Lung (tissue), 16 donors: Measurements from ENCODE around the gene RTBDN. TPM values are rescaled to one million over a fixed set of nuclear protein-coding genes. Genes with fewer than 3 reads are reported as not detected.
A peak's percentile ranks its signal among the peaks of the same experiment; 100 is the strongest.

ENCODE experiments used
- ATAC-seq: fragments of 200-7000 bp; cut with Tn5 transposase; one replicate; pipeline ENCODE4 v1.9.1; 2020; ENCODE audit warnings: moderate number of reproducible peaks; ENCODE audit not compliant: insufficient read depth, low FRiP score
- DNase-seq, 3 donors: peaks; one replicate each; pipeline ENCODE4 v3.0.0-alpha.2; 2013 to 2017
- H3K27ac ChIP-seq, 2 donors: one replicate each; pipeline ENCODE4 v1.5.1; 2013; ENCODE audit warnings: mild to moderate bottlenecking in 2 of 2, moderate library complexity in 2 of 2, control low read depth in 1 of 2, inconsistent platforms in 1 of 2, low read depth in 1 of 2, low read length in 1 of 2
- H3K27me3 ChIP-seq, 3 donors: one replicate each; pipeline ENCODE4 v1.5.1; 2013; ENCODE audit warnings: low read length in 2 of 3; ENCODE audit not compliant: control insufficient read depth in 3 of 3, insufficient read depth in 3 of 3
- H3K36me3 ChIP-seq, 4 donors: one replicate each; pipeline ENCODE4 v1.5.1; 2013; ENCODE audit warnings: low read length in 4 of 4, mild to moderate bottlenecking in 1 of 4, moderate library complexity in 1 of 4; ENCODE audit not compliant: control insufficient read depth in 4 of 4, insufficient read depth in 4 of 4
- H3K4me1 ChIP-seq, 5 donors: one replicate each; pipeline ENCODE4 v1.5.1; 2013; ENCODE audit warnings: low read length in 5 of 5, mild to moderate bottlenecking in 2 of 5, moderate library complexity in 1 of 5; ENCODE audit not compliant: control insufficient read depth in 5 of 5, insufficient read depth in 5 of 5
- H3K4me3 ChIP-seq: one replicate; pipeline ENCODE4 v1.5.1; 2013; ENCODE audit warnings: mild to moderate bottlenecking, control low read depth, moderate library complexity
- H3K9ac ChIP-seq, 2 donors: one replicate each; pipeline ENCODE4 v1.5.1; 2013; ENCODE audit warnings: low read length in 2 of 2, control low read depth in 1 of 2; ENCODE audit not compliant: insufficient read depth in 1 of 2
- H3K9me3 ChIP-seq, 4 donors: one replicate each; pipeline ENCODE4 v1.5.1; 2013; ENCODE audit warnings: low read length in 3 of 4, mild to moderate bottlenecking in 1 of 4, moderate library complexity in 1 of 4; ENCODE audit not compliant: control insufficient read depth in 4 of 4, insufficient read depth in 3 of 4
- CTCF ChIP-seq: IDR thresholded peaks from 2 replicates; pipeline ENCODE4 v1.5.1; 2012; ENCODE audit warnings: mild to moderate bottlenecking; ENCODE audit errors: control extremely low read depth, extremely low read depth
- WGBS, 2 donors: extraction: QIAGEN DNeasy Blood & Tissue Kit; methylation state at CpG; one replicate each; pipeline ENCODE4 v1.1.7; 2013; 5-methylcytosine and 5-hydroxymethylcytosine counted together
- long read RNA-seq, 5 donors: transcript quantifications; one replicate each; lab custom pipeline, GENCODE V29; 2026
- polyA plus RNA-seq, 2 donors: library from polyadenylated mRNA; stranded (reverse); fragments of 200-250 nt; gene quantifications; one replicate each; pipeline ENCODE4 v1.2.1, GENCODE V29; 2013
- total RNA-seq, 2 donors: library from RNA; depleted of rRNA in 1 of 2; stranded (reverse); fragments of >200 nt in 1 of 2; gene quantifications; one replicate each; pipeline ENCODE4 v1.2.1, GENCODE V29; 2014 to 2021
- donor health status: control.
- donor health status: control.
- donor health status: Bipolar disorder and iron deficiency.
- donor health status: healthy.
- donor health status: DM: yes; HTN: yes; CAD: no.

Gene RTBDN
- total RNA-seq (not detected), polyA plus RNA-seq (not detected)
- long read RNA-seq, donor 1, partial matches to known transcripts = 0 of 1 reads
- long read RNA-seq, donor 1, other reads (novel, unspliced or antisense) = 0 of 1 reads
- long read RNA-seq, donor 2 = 0 reads
- long read RNA-seq, donor 3 = 0 reads
- long read RNA-seq, donor 4 = 0 reads
- long read RNA-seq, donor 5 = 0 reads

DNA sequence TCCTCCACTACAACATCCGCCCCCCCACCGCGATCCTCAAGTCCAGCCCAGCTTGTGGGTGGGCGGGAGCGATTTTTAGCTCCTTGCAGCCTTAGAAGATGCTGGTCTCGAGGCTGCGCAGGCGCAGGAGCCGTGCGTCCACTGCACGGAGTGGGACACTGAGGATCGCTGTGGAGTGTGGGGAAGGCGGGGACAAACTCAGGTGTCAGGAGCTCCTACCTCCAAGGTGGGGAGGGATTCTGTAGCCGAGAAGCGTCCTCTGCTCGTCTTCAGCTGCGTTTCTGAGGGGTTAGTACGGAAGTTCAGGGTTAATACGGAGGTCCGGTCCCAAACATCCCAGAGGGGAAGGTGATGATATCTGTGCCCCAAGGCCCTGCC is at the start of gene RTBDN:
Gene RTBDN, minus strand, starts transcription at position 14 of the 378 bp plus-strand sequence. CDS start 4,600 bp downstream, outside the sequence.
- Histone ChIP-seq H3K4me3 (peak within 1 kb of the TSS; percentile 16), H3K27me3 (peaks cover 0 to 67% (median 62%) of the 10 kb centered on the region in 3 donors), H3K9ac (no peak within 1 kb of the TSS), H3K36me3 (no peaks in the 10 kb centered on the region), H3K27ac (no peak within 1 kb of the TSS), H3K9me3 (peaks cover 0 to 4% (median 0%) of the 10 kb centered on the region in 4 donors), H3K4me1 (peaks cover 0 to 11% (median 0%) of the 10 kb centered on the region in 5 donors)
- TF ChIP-seq CTCF = no peak
- DNase-seq (no peak), ATAC-seq (no peak)
- WGBS, 2 donors = 6 to 8% methylated on average over 20 of the region's 20 CpGs

GRCh38 chr19:12882589-12882988 is 48.2 kb upstream of the RTBDN start:
- peaks cover 0 to 9% (median 3%) of the 10 kb centered on the region in 4 donors for H3K9me3 ChIP-seq
- H3K27ac ChIP-seq = no peak overlapping the region
- H3K36me3 ChIP-seq = peaks cover 0 to 8% (median 2%) of the 10 kb centered on the region in 4 donors
- no peak for DNase-seq
- peaks cover 0 to 23% (median 14%) of the 10 kb centered on the region in 3 donors for H3K27me3 ChIP-seq
- H3K4me1 ChIP-seq = peaks cover 0 to 17% (median 0%) of the 10 kb centered on the region in 5 donors
- no peak overlapping the region for H3K9ac ChIP-seq
- H3K4me3 ChIP-seq = no peak overlapping the region
- WGBS, 2 donors = 74 to 82% methylated on average over 3 of the region's 3 CpGs
- TF ChIP-seq CTCF = no peak
- ATAC-seq = no peak

DNA sequence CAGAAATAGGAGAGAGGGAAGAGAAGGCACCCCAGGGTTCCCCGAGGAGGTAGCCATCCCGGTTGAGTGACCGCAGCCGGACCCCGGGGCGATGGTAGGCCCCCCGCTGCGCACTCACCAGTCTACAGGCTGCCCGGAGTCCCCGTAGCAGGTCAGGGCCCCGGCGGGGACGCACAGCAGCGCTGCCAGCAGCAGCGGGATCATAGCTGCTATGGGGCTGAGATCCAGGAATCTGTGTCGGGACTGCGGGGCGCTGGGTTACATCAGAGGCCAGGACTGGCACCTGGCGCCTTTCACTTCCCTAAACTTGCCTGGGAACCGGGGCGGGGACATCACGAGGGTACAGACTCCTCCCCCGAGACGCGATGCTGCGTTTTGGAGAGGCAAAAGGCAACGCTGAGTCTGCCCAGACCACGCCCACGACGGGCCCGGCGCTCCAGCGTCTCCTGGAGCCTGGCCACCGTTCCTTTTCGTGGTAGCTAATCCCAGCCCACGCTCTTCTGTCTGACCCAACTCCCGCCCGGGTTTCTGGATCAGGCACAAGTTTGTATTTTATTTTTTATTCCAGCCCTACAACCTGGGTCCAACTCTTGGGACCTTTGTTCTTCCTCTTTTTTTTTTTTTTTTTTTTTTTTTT is 46.9 kb upstream of the RTBDN start, which contains the start of gene DNASE2:
Gene DNASE2, minus strand, starts transcription at position 278 of the 637 bp plus-strand sequence. Its CDS starts 74 bp downstream, at position 204.
- Histone ChIP-seq H3K27me3 (peaks cover 0 to 21% (median 14%) of the 10 kb centered on the region in 3 donors), H3K9me3 (peaks cover 0 to 9% (median 3%) of the 10 kb centered on the region in 4 donors), H3K9ac (peak within 1 kb of the TSS; percentile 63 to 68), H3K4me1 (peaks cover 0 to 17% (median 0%) of the 10 kb centered on the region in 5 donors), H3K36me3 (peaks cover 0 to 8% (median 2%) of the 10 kb centered on the region in 4 donors), H3K27ac (peak within 1 kb of the TSS; percentile 83 to 87), H3K4me3 (peak within 1 kb of the TSS; percentile 63)
- DNase-seq (peak; percentile 95 to 96 (median 95)), ATAC-seq (peak; percentile 89)
- TF ChIP-seq CTCF = no peak
- 0 to 1% methylated on average over 33 to 38 of the region's 38 CpGs for WGBS, 2 donors
